ENCODE measurements around the gene BTBD18.
A peak's percentile ranks its signal among the peaks of the same experiment; 100 is the strongest.

The BTBD18 gene

GRCh38 chr11:57751676-57752253 is at the start of gene BTBD18:
BTBD18 (minus strand) TSS chr11:57751819; CDS start chr11:57751188, 631 bp downstream.
- Mint-ChIP-seq H3K9me3 (no peaks in the 10 kb centered on the region), H3K4me3 (no peak within 1 kb of the TSS), H3K27me3 (no peaks in the 10 kb centered on the region), H3K27ac (ENCODE audit: low read depth) (no peak within 1 kb of the TSS), H3K36me3 (ENCODE audit: insufficient read depth) (peaks cover 2% of the 10 kb centered on the region), H3K4me1 (peaks cover 7% of the 10 kb centered on the region)
- DNase-seq (ENCODE audit: low spot score in 2 of 2) (no peak), ATAC-seq (replicated peaks; ENCODE audit: extremely low read depth, poor library complexity, severe bottlenecking) (no peak)

DNA sequence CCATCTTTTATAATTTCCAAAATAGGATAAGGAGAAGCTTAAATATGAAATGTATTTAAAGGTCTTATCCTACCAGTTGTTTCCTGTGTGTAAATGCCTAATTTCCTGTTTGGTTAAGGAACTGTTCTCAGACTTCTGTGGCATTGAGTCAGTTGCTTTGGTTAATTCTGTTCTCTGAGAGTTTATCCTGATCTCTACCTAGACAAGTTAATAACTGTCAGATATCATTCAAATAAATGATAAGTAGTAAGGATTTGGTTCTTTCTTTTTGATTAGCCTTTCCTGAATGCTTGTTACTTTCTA is 49.5 kb upstream of the BTBD18 start:
- Mint-ChIP-seq H3K4me1 (peaks cover 9% of the 10 kb centered on the region), H3K27ac (ENCODE audit: low read depth) (peak overlapping the region; percentile 89), H3K9me3 (no peaks in the 10 kb centered on the region), H3K4me3 (no peak overlapping the region), H3K27me3 (no peaks in the 10 kb centered on the region), H3K36me3 (ENCODE audit: insufficient read depth) (peaks cover 9% of the 10 kb centered on the region)
- ATAC-seq (replicated peaks; ENCODE audit: extremely low read depth, poor library complexity, severe bottlenecking): no peak
- DNase-seq (ENCODE audit: low spot score in 2 of 2): no peak

DNA sequence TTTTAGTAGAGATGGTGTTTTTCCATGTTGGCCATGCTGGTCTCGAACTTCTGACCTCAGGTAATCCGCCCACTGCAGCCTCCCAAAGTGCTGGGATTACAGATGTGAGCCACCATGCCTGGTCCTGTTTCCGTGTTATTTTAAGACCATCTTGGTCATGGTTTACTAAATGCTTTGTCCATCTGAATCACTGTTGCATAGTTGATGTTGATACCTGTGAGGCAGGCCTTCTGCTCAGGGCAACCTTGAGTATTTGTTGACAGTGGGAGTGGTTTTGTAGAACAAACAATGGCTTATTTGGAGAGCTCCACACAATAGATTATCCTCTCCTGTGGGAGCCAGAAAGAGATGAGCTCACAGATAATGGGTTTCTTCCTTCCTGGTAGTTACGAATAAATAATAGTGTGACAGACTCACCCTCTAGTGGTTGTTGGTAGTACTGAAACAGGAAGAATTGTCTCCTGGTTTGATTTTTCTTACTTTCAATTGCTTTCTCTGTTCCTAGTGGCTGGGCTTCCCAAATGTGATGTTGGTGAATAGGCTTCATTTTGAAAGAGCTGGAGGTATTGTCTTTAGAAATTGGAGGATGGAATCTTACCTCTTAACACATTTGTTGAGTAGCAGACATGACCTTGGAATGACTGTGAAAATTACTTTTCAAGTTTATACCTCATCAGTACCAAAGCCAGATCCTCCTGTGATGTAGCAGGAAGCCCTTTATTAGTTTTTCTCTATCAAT is 49.0 kb upstream of the BTBD18 start:
- peak; percentile 83 for ATAC-seq (replicated peaks; ENCODE audit: extremely low read depth, poor library complexity, severe bottlenecking)
- H3K4me3 Mint-ChIP-seq: no peak overlapping the region
- H3K27ac Mint-ChIP-seq (ENCODE audit: low read depth): peak overlapping the region; percentile 89
- no peaks in the 10 kb centered on the region for H3K27me3 Mint-ChIP-seq
- H3K9me3 Mint-ChIP-seq: no peaks in the 10 kb centered on the region
- H3K36me3 Mint-ChIP-seq (ENCODE audit: insufficient read depth): peaks cover 8% of the 10 kb centered on the region
- DNase-seq (ENCODE audit: low spot score in 2 of 2): no peak
- peaks cover 9% of the 10 kb centered on the region for H3K4me1 Mint-ChIP-seq

GRCh38 chr11:57798905-57799559 is 47.4 kb upstream of the BTBD18 start:
- H3K4me3 Mint-ChIP-seq: no peak overlapping the region
- no peaks in the 10 kb centered on the region for H3K27me3 Mint-ChIP-seq
- DNase-seq (ENCODE audit: low spot score in 2 of 2) (no peak), ATAC-seq (replicated peaks; ENCODE audit: extremely low read depth, poor library complexity, severe bottlenecking) (no peak)
- peaks cover 8% of the 10 kb centered on the region for H3K36me3 Mint-ChIP-seq (ENCODE audit: insufficient read depth)
- H3K4me1 Mint-ChIP-seq: peaks cover 9% of the 10 kb centered on the region
- no peak overlapping the region for H3K27ac Mint-ChIP-seq (ENCODE audit: low read depth)
- H3K9me3 Mint-ChIP-seq: no peaks in the 10 kb centered on the region

DNA sequence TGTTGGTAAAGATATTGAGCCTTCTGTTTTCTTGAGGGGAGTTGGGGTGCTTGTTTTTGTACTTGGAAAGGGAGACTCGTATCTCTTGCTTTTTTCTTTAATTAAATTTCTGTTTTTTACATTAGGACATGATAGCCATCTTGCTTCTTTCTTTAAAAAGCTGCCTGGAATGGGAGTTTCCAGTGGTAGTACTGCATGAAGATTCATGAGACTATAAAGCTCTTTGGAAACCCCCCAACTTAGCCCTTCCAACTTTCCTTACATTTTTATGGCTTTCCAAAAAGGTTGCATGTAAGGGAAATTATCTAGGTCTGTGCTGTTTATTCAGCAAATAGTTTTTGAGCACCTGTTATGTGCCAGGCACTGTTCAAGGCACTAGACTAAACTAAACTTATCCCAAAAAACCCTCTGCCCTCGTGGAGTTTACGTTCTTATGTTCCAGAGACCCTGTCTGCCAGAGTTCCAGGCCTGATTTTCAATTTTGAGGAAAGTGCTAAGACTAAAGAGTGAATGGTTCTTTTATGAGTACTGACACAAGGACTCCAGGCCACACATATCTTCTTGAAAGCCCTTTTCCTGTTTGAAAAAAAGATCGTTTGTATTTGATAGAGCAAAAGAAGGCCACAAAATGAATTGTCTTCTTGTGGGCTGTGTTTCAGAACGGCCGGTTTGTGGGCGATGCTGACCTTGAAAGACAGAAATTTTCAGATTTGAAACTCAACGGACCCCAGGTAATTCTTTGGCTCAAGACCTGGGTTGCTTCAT is 41.9 kb upstream of the BTBD18 start:
- H3K4me1 Mint-ChIP-seq: peaks cover 24% of the 10 kb centered on the region

GRCh38 chr11:57792870-57793269 is 41.3 kb upstream of the BTBD18 start:
- Mint-ChIP-seq H3K36me3 (ENCODE audit: insufficient read depth) (peaks cover 8% of the 10 kb centered on the region), H3K27ac (ENCODE audit: low read depth) (peak overlapping the region; percentile 93)

More for the DNA sequence above, 41.9 kb upstream of the BTBD18 start:
- H3K36me3 Mint-ChIP-seq (ENCODE audit: insufficient read depth): peaks cover 8% of the 10 kb centered on the region
- DNase-seq (ENCODE audit: low spot score in 2 of 2) (no peak), ATAC-seq (replicated peaks; ENCODE audit: extremely low read depth, poor library complexity, severe bottlenecking) (no peak)
- H3K9me3 Mint-ChIP-seq: no peaks in the 10 kb centered on the region
- no peaks in the 10 kb centered on the region for H3K27me3 Mint-ChIP-seq
- peak overlapping the region; percentile 93 for H3K27ac Mint-ChIP-seq (ENCODE audit: low read depth)
- H3K4me3 Mint-ChIP-seq: peak overlapping the region; percentile 59

DNA sequence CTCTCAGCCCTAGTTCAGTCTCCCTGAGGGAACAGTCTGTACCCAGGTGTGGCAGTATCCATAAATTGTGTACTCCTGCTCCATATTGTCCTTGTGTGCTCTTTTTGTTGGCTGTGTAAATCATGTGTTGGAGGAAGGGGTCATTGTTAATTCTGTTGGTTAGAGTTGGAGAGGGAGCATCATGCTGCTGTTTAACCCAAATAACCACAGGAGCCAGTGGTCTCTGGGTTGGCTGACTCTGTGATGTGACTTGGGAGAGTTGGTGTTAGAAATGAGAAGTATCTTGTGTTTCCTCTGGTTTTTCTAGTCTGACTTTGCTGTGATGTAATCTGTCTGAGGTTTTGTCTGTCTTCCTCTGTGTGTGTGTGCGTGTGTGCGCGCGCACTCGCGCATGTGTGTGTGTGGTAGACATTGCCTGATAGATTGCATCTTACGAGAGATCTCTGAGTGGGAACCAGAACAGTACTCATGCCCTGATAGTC is 40.5 kb upstream of the BTBD18 start:
- no peaks in the 10 kb centered on the region for H3K27me3 Mint-ChIP-seq
- peak overlapping the region; percentile 93 for H3K27ac Mint-ChIP-seq (ENCODE audit: low read depth)
- peaks cover 24% of the 10 kb centered on the region for H3K4me1 Mint-ChIP-seq
- ATAC-seq (replicated peaks; ENCODE audit: extremely low read depth, poor library complexity, severe bottlenecking) (peak; percentile 96), DNase-seq (ENCODE audit: low spot score in 2 of 2) (peak; percentile 70 to 81)
- peaks cover 8% of the 10 kb centered on the region for H3K36me3 Mint-ChIP-seq (ENCODE audit: insufficient read depth)
- peak overlapping the region; percentile 59 for H3K4me3 Mint-ChIP-seq
- H3K9me3 Mint-ChIP-seq: no peaks in the 10 kb centered on the region

More at GRCh38 chr11:57792870-57793269, 41.3 kb upstream of the BTBD18 start:
- no peaks in the 10 kb centered on the region for H3K9me3 Mint-ChIP-seq
- DNase-seq (ENCODE audit: low spot score in 2 of 2) (no peak), ATAC-seq (replicated peaks; ENCODE audit: extremely low read depth, poor library complexity, severe bottlenecking) (no peak)
- peaks cover 24% of the 10 kb centered on the region for H3K4me1 Mint-ChIP-seq
- no peaks in the 10 kb centered on the region for H3K27me3 Mint-ChIP-seq
- peak overlapping the region; percentile 59 for H3K4me3 Mint-ChIP-seq

GRCh38 chr11:57791321-57792059 is 39.9 kb upstream of the BTBD18 start:
- no peaks in the 10 kb centered on the region for H3K9me3 Mint-ChIP-seq
- ATAC-seq (replicated peaks; ENCODE audit: extremely low read depth, poor library complexity, severe bottlenecking) (no peak), DNase-seq (ENCODE audit: low spot score in 2 of 2) (no peak)
- no peaks in the 10 kb centered on the region for H3K27me3 Mint-ChIP-seq
- peaks cover 8% of the 10 kb centered on the region for H3K36me3 Mint-ChIP-seq (ENCODE audit: insufficient read depth)
- H3K27ac Mint-ChIP-seq (ENCODE audit: low read depth): peak overlapping the region; percentile 93
- peaks cover 24% of the 10 kb centered on the region for H3K4me1 Mint-ChIP-seq
- H3K4me3 Mint-ChIP-seq: peak overlapping the region; percentile 59

DNA sequence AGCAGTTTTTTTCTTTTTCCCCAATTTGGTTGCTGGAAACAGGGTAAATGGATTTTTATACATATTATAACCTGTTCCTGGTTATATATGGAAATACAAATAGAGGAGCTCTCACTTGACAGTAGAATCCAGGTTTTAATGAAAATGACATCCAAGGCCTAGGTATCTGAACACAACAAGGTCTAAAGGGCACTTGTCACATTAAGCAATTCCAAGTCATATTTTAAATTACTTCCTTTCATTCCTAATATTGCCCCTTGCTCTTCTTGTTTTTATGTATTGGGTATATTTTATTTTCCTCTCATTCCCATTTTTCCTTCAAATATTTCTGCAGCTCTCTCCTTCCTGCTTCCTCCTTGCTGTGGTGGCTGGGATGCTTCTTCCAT is 37.1 kb upstream of the BTBD18 start:
- Mint-ChIP-seq H3K27ac (ENCODE audit: low read depth) (no peak overlapping the region), H3K4me3 (no peak overlapping the region), H3K36me3 (ENCODE audit: insufficient read depth) (peaks cover 8% of the 10 kb centered on the region), H3K27me3 (no peaks in the 10 kb centered on the region), H3K4me1 (peaks cover 23% of the 10 kb centered on the region), H3K9me3 (no peaks in the 10 kb centered on the region)
- ATAC-seq (replicated peaks; ENCODE audit: extremely low read depth, poor library complexity, severe bottlenecking) (no peak), DNase-seq (ENCODE audit: low spot score in 2 of 2) (no peak)

GRCh38 chr11:57787920-57788702 is 36.5 kb upstream of the BTBD18 start:
- no peak overlapping the region for H3K27ac Mint-ChIP-seq (ENCODE audit: low read depth)
- H3K4me1 Mint-ChIP-seq: peaks cover 17% of the 10 kb centered on the region
- H3K27me3 Mint-ChIP-seq: no peaks in the 10 kb centered on the region
- no peaks in the 10 kb centered on the region for H3K9me3 Mint-ChIP-seq
- DNase-seq (ENCODE audit: low spot score in 2 of 2) (no peak), ATAC-seq (replicated peaks; ENCODE audit: extremely low read depth, poor library complexity, severe bottlenecking) (no peak)
- peaks cover 8% of the 10 kb centered on the region for H3K36me3 Mint-ChIP-seq (ENCODE audit: insufficient read depth)
- no peak overlapping the region for H3K4me3 Mint-ChIP-seq

GRCh38 chr11:57787006-57787604 is 35.5 kb upstream of the BTBD18 start:
- no peak for ATAC-seq (replicated peaks; ENCODE audit: extremely low read depth, poor library complexity, severe bottlenecking)

More at GRCh38 chr11:57787006-57787604, 35.5 kb upstream of the BTBD18 start:
- Mint-ChIP-seq H3K27ac (ENCODE audit: low read depth) (no peak overlapping the region), H3K4me3 (no peak overlapping the region), H3K27me3 (no peaks in the 10 kb centered on the region), H3K9me3 (no peaks in the 10 kb centered on the region), H3K36me3 (ENCODE audit: insufficient read depth) (peaks cover 6% of the 10 kb centered on the region), H3K4me1 (peaks cover 7% of the 10 kb centered on the region)
- no peak for DNase-seq (ENCODE audit: low spot score in 2 of 2)
